ENCODE measurements around the gene SLC6A12. TPM values are rescaled to one million over a fixed set of nuclear protein-coding genes. Genes with fewer than 3 reads are reported as not detected.

SLC6A12 gene
- total RNA-seq, 5 donors from 2014 or later (not counting 1 experiment from before 2014, with no cell fraction given) = 0.85 TPM; not detected in 4

DNA sequence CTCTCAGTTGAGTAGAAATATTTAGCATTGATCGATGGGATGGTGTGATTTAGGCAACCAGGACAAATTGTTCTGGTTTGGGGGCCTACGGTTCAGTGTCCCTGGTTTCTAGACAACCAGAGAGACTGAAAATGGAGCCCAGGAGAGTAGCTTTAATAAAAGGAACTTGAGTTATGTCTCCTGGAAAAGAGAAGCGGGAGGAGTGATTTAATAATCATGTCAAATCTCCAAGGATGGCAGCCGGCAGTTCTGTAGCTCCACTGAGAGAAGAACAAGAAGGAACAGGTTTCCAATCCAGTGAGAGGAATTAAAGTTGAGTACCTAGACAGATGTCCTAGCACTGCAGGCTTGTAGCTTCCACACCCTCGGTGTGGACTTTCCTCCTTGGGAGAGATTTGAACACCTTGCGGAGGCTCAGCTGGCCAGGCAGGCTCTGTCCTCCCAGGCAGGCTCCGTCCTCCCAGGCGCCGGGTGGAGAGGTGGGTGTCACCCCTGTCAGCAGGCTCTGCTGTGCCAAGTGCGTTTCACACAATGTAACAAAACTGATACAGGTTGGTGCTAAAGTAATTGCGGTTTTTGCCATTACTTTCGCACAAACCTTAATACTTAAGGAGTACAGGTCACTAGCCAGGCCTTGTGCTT lies 45.9 kb downstream of the SLC6A12 start:
- Histone ChIP-seq H3K9me3 (no peaks in the 10 kb centered on the region), H3K36me3 (ENCODE audit: control insufficient read depth in 2 of 2, extremely low read depth in 1 of 2, insufficient read depth in 1 of 2, low read length in 1 of 2) (no peaks in the 10 kb centered on the region), H3K27ac (ENCODE audit: low read length) (no peak overlapping the region), H3K4me3 (ENCODE audit: control insufficient read depth in 1 of 2, extremely low read depth in 1 of 2, low read length in 1 of 2) (no peak overlapping the region), H3K4me1 (ENCODE audit: control insufficient read depth in 1 of 2, extremely low read depth in 1 of 2, insufficient read depth in 2 of 2, low read length in 2 of 2) (peaks cover 0 to 6% of the 10 kb centered on the region in 2 experiments), H3K27me3 (replicated peaks in 1 of 2; ENCODE audit: control insufficient read depth in 2 of 2, extremely low read depth in 1 of 2, insufficient read depth in 2 of 2, low read length in 1 of 2) (peaks cover 0 to 49% of the 10 kb centered on the region in 2 experiments)
- no peak overlapping the region for H3K27ac Mint-ChIP-seq
- H3K27me3 Mint-ChIP-seq = peaks cover 22 to 24% of the 10 kb centered on the region in 2 donors
- WGBS (ENCODE audit: insufficient coverage) = 90% methylated on average over 7 of the region's 12 CpGs
- H3K4me3 Mint-ChIP-seq = no peak overlapping the region
- DNase-seq (no peak), ATAC-seq (replicated peaks in 1 of 4) (no peak)
- H3K36me3 Mint-ChIP-seq = no peaks in the 10 kb centered on the region
- no peaks in the 10 kb centered on the region for H3K9me3 Mint-ChIP-seq
- POLR2A ChIA-PET = no interaction called here
- CTCF ChIA-PET = no interaction called here
- peaks cover 15 to 18% (median 16%) of the 10 kb centered on the region in 3 donors for H3K4me1 Mint-ChIP-seq

DNA sequence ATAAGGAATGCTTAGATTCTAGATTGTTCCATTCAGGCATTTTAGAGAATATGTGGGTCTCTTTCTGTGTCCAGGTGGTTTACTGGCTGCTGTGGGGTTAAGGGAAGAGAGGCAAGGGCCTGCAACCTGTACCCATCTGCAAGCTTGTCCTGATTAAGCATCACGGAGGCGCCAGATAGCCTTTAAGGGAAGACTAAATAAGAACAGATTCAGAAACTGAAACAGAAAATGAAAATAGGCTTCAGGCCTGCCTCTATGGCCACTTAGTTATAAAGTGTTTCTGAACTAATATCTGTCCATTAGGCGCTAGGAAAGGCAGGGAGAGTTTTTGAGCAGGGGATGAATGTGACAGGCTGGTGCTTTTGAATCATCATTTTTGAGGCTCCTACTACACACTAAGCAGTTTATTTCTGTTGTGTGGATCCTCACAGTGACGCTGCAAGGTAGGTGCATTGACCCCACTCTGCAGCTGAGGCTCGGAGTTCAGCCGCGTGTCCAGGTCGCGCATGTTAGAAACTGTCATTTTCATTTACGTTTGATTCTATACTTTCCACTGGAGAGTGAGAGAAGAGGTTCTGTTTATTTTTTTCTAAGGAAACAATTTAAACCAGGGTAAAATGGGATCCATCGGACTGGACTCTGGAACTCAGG lies 47.4 kb downstream of the SLC6A12 start:
- Histone ChIP-seq H3K27me3 (replicated peaks in 1 of 2; ENCODE audit: control insufficient read depth in 2 of 2, extremely low read depth in 1 of 2, insufficient read depth in 2 of 2, low read length in 1 of 2) (peaks cover 0 to 40% of the 10 kb centered on the region in 2 experiments), H3K27ac (ENCODE audit: low read length) (no peak overlapping the region), H3K4me1 (ENCODE audit: control insufficient read depth in 1 of 2, extremely low read depth in 1 of 2, insufficient read depth in 2 of 2, low read length in 2 of 2) (peaks cover 0 to 6% of the 10 kb centered on the region in 2 experiments), H3K9me3 (no peaks in the 10 kb centered on the region), H3K4me3 (ENCODE audit: control insufficient read depth in 1 of 2, extremely low read depth in 1 of 2, low read length in 1 of 2) (no peak overlapping the region), H3K36me3 (ENCODE audit: control insufficient read depth in 2 of 2, extremely low read depth in 1 of 2, insufficient read depth in 1 of 2, low read length in 1 of 2) (no peaks in the 10 kb centered on the region)
- Mint-ChIP-seq H3K27ac (no peak overlapping the region), H3K27me3 (peaks cover 17% of the 10 kb centered on the region in 2 donors), H3K4me1 (peaks cover 15 to 18% (median 16%) of the 10 kb centered on the region in 3 donors), H3K4me3 (no peak overlapping the region), H3K9me3 (no peaks in the 10 kb centered on the region), H3K36me3 (no peaks in the 10 kb centered on the region)
- POLR2A ChIA-PET = no interaction called here
- no peak for ATAC-seq (replicated peaks in 1 of 4)
- CTCF ChIA-PET = no interaction called here
- DNase-seq = no peak
- 36% methylated on average over 2 of the region's 11 CpGs for WGBS (ENCODE audit: insufficient coverage)

DNA sequence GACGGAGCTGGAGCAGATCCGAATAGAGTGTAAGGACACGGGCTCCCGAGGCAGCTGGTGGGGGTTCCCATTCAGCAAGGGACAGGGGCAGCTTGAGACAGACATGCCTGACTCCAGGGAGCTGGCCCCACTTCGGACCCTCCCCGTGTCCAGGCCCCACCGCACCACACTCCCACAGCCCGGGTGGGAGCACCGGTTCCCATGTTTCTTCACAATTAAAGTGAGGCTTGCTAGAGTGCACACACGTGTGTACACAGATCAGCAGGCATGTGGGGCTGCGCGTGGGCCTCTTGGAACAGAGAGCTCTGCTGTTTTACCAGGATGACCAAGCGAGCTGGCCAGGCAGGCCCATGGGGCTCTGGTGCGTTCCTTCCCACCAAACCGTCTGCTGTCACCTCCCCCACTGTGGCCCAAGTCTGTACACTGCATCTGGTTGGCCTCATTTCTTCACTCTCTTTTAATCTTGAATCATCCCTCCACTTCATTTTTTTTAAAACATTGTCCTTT lies 48.0 kb downstream of the SLC6A12 start:
- Histone ChIP-seq H3K4me3 (ENCODE audit: control insufficient read depth in 1 of 2, extremely low read depth in 1 of 2, low read length in 1 of 2) (no peak overlapping the region), H3K9me3 (no peaks in the 10 kb centered on the region), H3K36me3 (ENCODE audit: control insufficient read depth in 2 of 2, extremely low read depth in 1 of 2, insufficient read depth in 1 of 2, low read length in 1 of 2) (no peaks in the 10 kb centered on the region), H3K27ac (ENCODE audit: low read length) (no peak overlapping the region), H3K4me1 (ENCODE audit: control insufficient read depth in 1 of 2, extremely low read depth in 1 of 2, insufficient read depth in 2 of 2, low read length in 2 of 2) (peaks cover 0 to 6% of the 10 kb centered on the region in 2 experiments), H3K27me3 (replicated peaks in 1 of 2; ENCODE audit: control insufficient read depth in 2 of 2, extremely low read depth in 1 of 2, insufficient read depth in 2 of 2, low read length in 1 of 2) (peaks cover 0 to 34% of the 10 kb centered on the region in 2 experiments)
- 83% methylated on average over 13 of the region's 15 CpGs for WGBS (ENCODE audit: insufficient coverage)
- DNase-seq = no peak
- no peak for ATAC-seq (replicated peaks in 1 of 4)
- CTCF ChIA-PET = no interaction called here
- no peak overlapping the region for H3K27ac Mint-ChIP-seq
- POLR2A ChIA-PET = no interaction called here
- no peak overlapping the region for H3K4me3 Mint-ChIP-seq
- no peaks in the 10 kb centered on the region for H3K36me3 Mint-ChIP-seq
- no peaks in the 10 kb centered on the region for H3K9me3 Mint-ChIP-seq
- peaks cover 11 to 17% of the 10 kb centered on the region in 2 donors for H3K27me3 Mint-ChIP-seq
- H3K4me1 Mint-ChIP-seq = peaks cover 15 to 18% (median 16%) of the 10 kb centered on the region in 3 donors

DNA sequence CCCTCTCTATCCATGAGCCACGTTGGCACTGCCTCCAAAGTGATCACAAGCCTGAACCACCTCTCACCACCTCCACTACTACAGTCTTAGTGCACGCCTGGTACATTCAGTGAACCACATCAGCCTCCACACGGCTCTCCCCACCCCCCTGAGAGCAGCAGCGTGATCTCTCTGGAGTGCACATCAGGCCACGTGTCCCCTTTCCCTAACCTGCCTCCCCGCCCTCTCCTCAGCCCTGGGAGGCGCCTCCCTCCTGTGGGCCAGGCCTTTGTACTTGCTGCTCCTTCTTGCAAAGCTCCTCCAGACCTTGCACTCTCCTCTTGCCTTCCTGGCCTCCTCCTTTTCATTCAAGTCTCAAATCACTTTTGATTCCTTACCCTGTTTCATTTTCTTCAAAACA lies 49.8 kb downstream of the SLC6A12 start:
- no peak overlapping the region for H3K27ac ChIP-seq (ENCODE audit: low read length)
- no peak overlapping the region for H3K4me3 Mint-ChIP-seq
- peaks cover 0 to 24% of the 10 kb centered on the region in 2 experiments for H3K27me3 ChIP-seq (replicated peaks in 1 of 2; ENCODE audit: control insufficient read depth in 2 of 2, extremely low read depth in 1 of 2, insufficient read depth in 2 of 2, low read length in 1 of 2)
- ATAC-seq (replicated peaks in 1 of 4) = no peak
- no peak overlapping the region for H3K4me3 ChIP-seq (ENCODE audit: control insufficient read depth in 1 of 2, extremely low read depth in 1 of 2, low read length in 1 of 2)
- H3K27ac Mint-ChIP-seq = no peak overlapping the region
- peaks cover 5 to 13% of the 10 kb centered on the region in 2 donors for H3K27me3 Mint-ChIP-seq
- H3K4me1 Mint-ChIP-seq = peaks cover 8 to 9% (median 8%) of the 10 kb centered on the region in 3 donors
- no peaks in the 10 kb centered on the region for H3K36me3 Mint-ChIP-seq
- H3K9me3 Mint-ChIP-seq = no peaks in the 10 kb centered on the region
- no peaks in the 10 kb centered on the region for H3K9me3 ChIP-seq
- no peaks in the 10 kb centered on the region for H3K36me3 ChIP-seq (ENCODE audit: control insufficient read depth in 2 of 2, extremely low read depth in 1 of 2, insufficient read depth in 1 of 2, low read length in 1 of 2)
- H3K4me1 ChIP-seq (ENCODE audit: control insufficient read depth in 1 of 2, extremely low read depth in 1 of 2, insufficient read depth in 2 of 2, low read length in 2 of 2) = peaks cover 0 to 6% of the 10 kb centered on the region in 2 experiments
- ChIA-PET CTCF (no interaction called here), POLR2A (no interaction called here)
- DNase-seq = no peak
- 67% methylated on average over 7 of the region's 7 CpGs for WGBS (ENCODE audit: insufficient coverage)

DNA sequence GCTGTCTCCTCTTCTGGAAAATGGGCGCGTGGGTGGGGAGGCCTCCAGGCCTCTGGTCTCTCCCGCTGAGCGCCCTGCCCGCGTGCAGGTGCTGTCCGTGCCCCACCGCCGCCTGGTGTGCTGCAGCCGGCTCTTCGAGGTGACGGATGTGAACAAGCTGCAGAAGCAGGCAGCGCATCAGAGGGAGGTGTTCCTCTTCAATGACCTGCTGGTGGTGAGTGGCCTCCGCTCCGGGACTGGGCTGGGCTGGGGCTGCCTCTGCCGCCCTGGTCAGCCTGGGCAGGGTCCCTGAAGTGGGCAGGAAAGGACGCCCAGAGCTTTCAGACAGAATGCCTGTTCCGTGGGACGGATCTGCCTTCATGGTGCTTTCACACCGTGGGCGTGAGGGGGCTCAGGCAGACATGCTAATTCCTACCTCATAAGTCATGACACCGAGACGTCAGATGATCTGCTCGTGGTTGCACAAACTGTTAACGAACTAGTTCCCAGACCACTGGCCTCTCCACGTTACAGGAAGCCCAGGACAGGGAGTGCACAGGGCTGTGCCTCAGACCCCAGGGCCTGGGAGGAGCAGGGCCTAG lies 50.5 kb downstream of the SLC6A12 start:
- 95% methylated on average over 26 of the region's 26 CpGs for WGBS (ENCODE audit: insufficient coverage)
- ATAC-seq (replicated peaks in 1 of 4) (no peak), DNase-seq (no peak)
- ChIA-PET CTCF (no interaction called here), POLR2A (no interaction called here)
- H3K27ac ChIP-seq (ENCODE audit: low read length) = no peak overlapping the region
- peaks cover 0 to 20% of the 10 kb centered on the region in 2 experiments for H3K27me3 ChIP-seq (replicated peaks in 1 of 2; ENCODE audit: control insufficient read depth in 2 of 2, extremely low read depth in 1 of 2, insufficient read depth in 2 of 2, low read length in 1 of 2)
- no peaks in the 10 kb centered on the region for H3K36me3 Mint-ChIP-seq
- H3K27ac Mint-ChIP-seq = no peak overlapping the region
- peaks cover under 1 to 2% (median 1%) of the 10 kb centered on the region in 3 donors for H3K4me1 Mint-ChIP-seq
- H3K36me3 ChIP-seq (ENCODE audit: control insufficient read depth in 2 of 2, extremely low read depth in 1 of 2, insufficient read depth in 1 of 2, low read length in 1 of 2) = no peaks in the 10 kb centered on the region
- H3K4me1 ChIP-seq (ENCODE audit: control insufficient read depth in 1 of 2, extremely low read depth in 1 of 2, insufficient read depth in 2 of 2, low read length in 2 of 2) = no peaks in the 10 kb centered on the region
- H3K9me3 ChIP-seq = no peaks in the 10 kb centered on the region
- H3K4me3 Mint-ChIP-seq = no peak overlapping the region
- peaks cover 3 to 13% of the 10 kb centered on the region in 2 donors for H3K27me3 Mint-ChIP-seq
- no peak overlapping the region for H3K4me3 ChIP-seq (ENCODE audit: control insufficient read depth in 1 of 2, extremely low read depth in 1 of 2, low read length in 1 of 2)
- no peaks in the 10 kb centered on the region for H3K9me3 Mint-ChIP-seq

DNA sequence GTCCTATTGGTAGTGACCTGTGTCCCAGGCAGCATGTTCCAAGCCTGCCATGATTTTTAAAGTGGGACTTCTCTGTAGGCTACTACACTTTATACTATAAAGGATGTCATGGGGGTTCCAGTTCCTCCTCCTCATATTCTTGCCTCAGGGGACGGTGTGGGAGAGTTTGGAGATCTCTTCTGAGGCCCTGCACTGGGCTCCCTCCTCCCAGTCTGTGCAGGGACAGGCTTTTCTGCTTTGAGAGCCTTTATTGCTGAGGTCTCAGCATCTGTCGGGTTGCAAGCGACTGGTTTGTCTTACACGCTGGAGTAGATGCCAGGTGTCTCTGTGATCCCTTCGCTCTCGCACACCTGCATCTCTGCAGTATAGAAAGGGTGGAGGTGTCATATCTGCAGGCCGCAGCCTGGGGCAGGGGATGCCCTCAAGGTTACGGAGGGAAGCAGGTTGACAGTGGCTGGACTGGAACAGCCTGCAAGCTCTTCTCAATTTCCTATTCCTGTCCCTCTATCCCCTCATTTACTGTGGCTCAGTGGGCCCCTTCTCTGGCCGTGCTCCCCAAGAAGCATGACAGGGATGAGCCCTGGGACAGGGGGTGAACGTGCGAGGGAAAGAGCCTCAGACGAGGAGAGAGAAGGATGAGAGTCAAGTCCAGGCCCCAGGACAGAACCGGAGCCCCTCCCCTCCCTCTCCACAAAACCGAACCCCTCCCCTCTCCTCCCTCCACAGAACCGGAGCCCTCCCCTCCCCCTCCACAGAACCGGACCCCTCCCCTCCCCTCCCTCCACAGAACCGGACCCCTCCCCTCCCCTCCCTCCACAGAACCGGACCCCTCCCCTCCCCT lies 51.3 kb downstream of the SLC6A12 start:
- Histone ChIP-seq H3K27ac (ENCODE audit: low read length) (no peak overlapping the region), H3K9me3 (no peaks in the 10 kb centered on the region), H3K27me3 (replicated peaks in 1 of 2; ENCODE audit: control insufficient read depth in 2 of 2, extremely low read depth in 1 of 2, insufficient read depth in 2 of 2, low read length in 1 of 2) (peaks cover 0 to 18% of the 10 kb centered on the region in 2 experiments), H3K4me3 (ENCODE audit: control insufficient read depth in 1 of 2, extremely low read depth in 1 of 2, low read length in 1 of 2) (no peak overlapping the region), H3K4me1 (ENCODE audit: control insufficient read depth in 1 of 2, extremely low read depth in 1 of 2, insufficient read depth in 2 of 2, low read length in 2 of 2) (no peaks in the 10 kb centered on the region), H3K36me3 (ENCODE audit: control insufficient read depth in 2 of 2, extremely low read depth in 1 of 2, insufficient read depth in 1 of 2, low read length in 1 of 2) (no peaks in the 10 kb centered on the region)
- ATAC-seq (replicated peaks in 1 of 4) = no peak
- no peaks in the 10 kb centered on the region for H3K36me3 Mint-ChIP-seq
- peak in 1 of 35 experiments; percentile 4 for DNase-seq
- peaks cover 3 to 10% of the 10 kb centered on the region in 2 donors for H3K27me3 Mint-ChIP-seq
- H3K4me3 Mint-ChIP-seq = no peak overlapping the region
- no peak overlapping the region for H3K27ac Mint-ChIP-seq
- no peaks in the 10 kb centered on the region for H3K4me1 Mint-ChIP-seq
- WGBS (ENCODE audit: insufficient coverage) = 56% methylated on average over 6 of the region's 18 CpGs
- POLR2A ChIA-PET = no interaction called here
- CTCF ChIA-PET = no interaction called here
- H3K9me3 Mint-ChIP-seq = no peaks in the 10 kb centered on the region
